K562 (cell line): ENCODE measurements around the gene ADCY5. TPM values are rescaled to one million over a fixed set of nuclear protein-coding genes. Genes with fewer than 3 reads are reported as not detected.

ENCODE experiments used
- ATAC-seq: fragments of 200-7000 bp; cut with Tn5 transposase; 3 replicates; pipeline ENCODE4 v1.9.1; 2020; ENCODE audit warnings: moderate library complexity
- BruUV-seq: library from RNA; stranded (reverse); fragments of 400-500 nt; replicated peaks from 2 replicates; lab custom pipeline; 2021; lab: Mats Ljungman, UMichigan
- CTCF ChIA-PET: fragments of 300-600 bp; formaldehyde crosslinking; extraction: SDS; loops from one replicate; lab custom pipeline; 2021; ENCODE audit warnings: low intra/inter-chr PET ratio; lab: Yijun Ruan, JAX
- POLR2A ChIA-PET: fragments of 300-600, 350-650 bp; sonication (Branson Sonifier 250); formaldehyde crosslinking; extraction: SDS; loops from one replicate; lab custom pipeline; 2021; ENCODE audit warnings: antibody characterized with exemption, inconsistent platforms; lab: Yijun Ruan, JAX
- DNase-seq, 4 experiments: peaks; one replicate each; pipeline versions ENCODE4 v3.0.0 to v3.0.0-alpha.2; 2011 to 2018; ENCODE audit warnings: low spot score in 3 of 4, mixed read lengths in 3 of 4; ENCODE audit errors: extremely low read depth in 1 of 4
- FAIRE-seq: peaks from 2 replicates; lab custom pipeline; 2011; peaks lifted over from hg19 to GRCh38; lab: Jason Lieb, UNC
- H2AFZ ChIP-seq: 2 replicates; pipeline ENCODE4 v1.6.0; 2011; ENCODE audit warnings: low read depth, low read length, control low read depth, inconsistent platforms
- H3K27ac ChIP-seq: fragments of 200-600 bp; 3 replicates; pipeline ENCODE4 v1.8.0; 2011; ENCODE audit warnings: low read depth, mild to moderate bottlenecking, control low read depth, inconsistent platforms, low read length, moderate library complexity, mixed read lengths; ENCODE audit errors: extremely low read depth
- H3K27me3 ChIP-seq, 2 experiments: fragments of 300-600 bp in 1 of 2; 2 replicates in 1 of 2; 3 replicates in 1 of 2; pipeline versions ENCODE4 v1.6.0 to v1.8.0; 2011; ENCODE audit warnings: inconsistent platforms in 2 of 2, low read length in 2 of 2, mild to moderate bottlenecking in 1 of 2, mixed read lengths in 1 of 2, moderate library complexity in 1 of 2; ENCODE audit not compliant: control insufficient read depth in 2 of 2, insufficient read depth in 2 of 2
- H3K36me3 ChIP-seq: fragments of 300-600 bp; 3 replicates; pipeline ENCODE4 v1.8.0; 2011; ENCODE audit warnings: mild to moderate bottlenecking, low read length, inconsistent platforms; ENCODE audit not compliant: control insufficient read depth, insufficient read depth
- H3K4me1 ChIP-seq, 2 experiments: fragments of 200-600 bp in 1 of 2; replicated peaks in 1 of 2; 2 replicates in 1 of 2; 3 replicates in 1 of 2; pipeline versions ENCODE4 v1.5.1 to v1.8.0; 2011; ENCODE audit warnings: inconsistent platforms in 2 of 2, low read length in 2 of 2, mild to moderate bottlenecking in 1 of 2, mixed read lengths in 1 of 2, moderate library complexity in 1 of 2; ENCODE audit not compliant: control insufficient read depth in 2 of 2, insufficient read depth in 2 of 2
- H3K4me2 ChIP-seq: 2 replicates; pipeline ENCODE4 v1.6.1; 2011; ENCODE audit warnings: low read length, control low read depth, inconsistent platforms, mixed read lengths; ENCODE audit not compliant: insufficient read depth
- H3K4me3 ChIP-seq: fragments of 200-600 bp; sonication (generic), shearing (Covaris generic); 2 replicates; pipeline ENCODE4 v1.5.1; 2016; ENCODE audit warnings: control low read depth, inconsistent platforms
- H3K79me2 ChIP-seq: fragments of 200-600 bp; 3 replicates; pipeline ENCODE4 v1.8.0; 2011; ENCODE audit warnings: low read length, inconsistent platforms; ENCODE audit not compliant: control insufficient read depth, insufficient read depth
- H3K9ac ChIP-seq, 2 experiments: 2 replicates each; pipeline versions ENCODE4 v1.6.0 to v1.6.1; 2011; ENCODE audit warnings: low read depth in 2 of 2, low read length in 2 of 2, control low read depth in 1 of 2, inconsistent platforms in 1 of 2, mild to moderate bottlenecking in 1 of 2, mixed read lengths in 1 of 2; ENCODE audit not compliant: insufficient read depth in 1 of 2
- H3K9me1 ChIP-seq: one replicate; pipeline ENCODE4 v1.6.0; 2011; ENCODE audit warnings: inconsistent platforms, mild to moderate bottlenecking, low read length, moderate library complexity; ENCODE audit not compliant: control insufficient read depth, insufficient read depth
- H3K9me3 ChIP-seq: replicated peaks from 2 replicates; pipeline ENCODE4 v1.5.1; 2011; ENCODE audit warnings: low read depth, low read length, inconsistent platforms; ENCODE audit not compliant: control insufficient read depth, insufficient read depth
- H4K20me1 ChIP-seq: replicated peaks from 2 replicates; pipeline ENCODE4 v1.6.1; 2011; ENCODE audit warnings: low read length, inconsistent platforms, mixed read lengths; ENCODE audit not compliant: control insufficient read depth, insufficient read depth
- EP300 ChIP-seq: IDR thresholded peaks from 2 replicates; pipeline ENCODE4 v1.6.1; 2012; ENCODE audit warnings: low read length, improper control_type of control experiment
- MTF1 ChIP-seq: fragments of 250-450 bp; sonication (Bioruptor Pico); IDR thresholded peaks from 2 replicates; pipeline ENCODE4 v1.9.0; 2021; ENCODE audit warnings: moderate library complexity, mild to moderate bottlenecking, inconsistent platforms, borderline replicate concordance
- NCOA2 ChIP-seq, 2 experiments: fragments of 450-650 bp; IDR thresholded peaks; 2 replicates each; pipeline ENCODE4 v1.6.1; 2018; ENCODE audit warnings: mild to moderate bottlenecking in 2 of 2, moderate library complexity in 1 of 2; ENCODE audit not compliant: partially characterized antibody in 2 of 2
- PHF8 ChIP-seq: fragments of 200-600 bp; sonication (generic); IDR thresholded peaks from 2 replicates; pipeline ENCODE4 v1.6.1; 2012; ENCODE audit warnings: mixed run types, mild to moderate bottlenecking, inconsistent platforms, low read length, moderate library complexity, borderline replicate concordance
- PURB ChIP-seq: sonication (generic); formaldehyde crosslinking; IDR thresholded peaks from 2 replicates; pipeline ENCODE4 v1.9.0; 2021; ENCODE audit warnings: low read depth, mild to moderate bottlenecking, missing genetic modification reagents
- TBL1XR1 ChIP-seq, 2 experiments: IDR thresholded peaks; 2 replicates each; pipeline ENCODE4 v1.6.1; 2012; ENCODE audit warnings: improper control_type of control experiment in 2 of 2, low read length in 2 of 2, mild to moderate bottlenecking in 1 of 2
- TRIM28 ChIP-seq: fragments of 450-650 bp; IDR thresholded peaks from 2 replicates; pipeline ENCODE4 v1.6.1; 2017
- UBTF ChIP-seq, 2 experiments: IDR thresholded peaks; 2 replicates each; pipeline ENCODE4 v1.6.1; 2012; ENCODE audit warnings: improper control_type of control experiment in 2 of 2, low read depth in 2 of 2, low read length in 2 of 2, borderline replicate concordance in 1 of 2
- XRCC4 ChIP-seq: IDR thresholded peaks from one replicate; pipeline ENCODE4 v1.6.1; 2011; ENCODE audit not compliant: insufficient read depth, insufficient read length; ENCODE audit errors: extremely low read depth
- ZNF124 ChIP-seq: sonication (generic); formaldehyde crosslinking; IDR thresholded peaks from 2 replicates; pipeline ENCODE4 v1.8.1; 2022; ENCODE audit warnings: missing genetic modification reagents
- ZNF134 ChIP-seq: fragments of 250-450 bp; sonication (Bioruptor Pico); conservative IDR thresholded peaks from 2 replicates; pipeline ENCODE4 v1.4.0; 2020
- ZNF143 ChIP-seq: sonication (generic); formaldehyde crosslinking; IDR thresholded peaks from 2 replicates; pipeline ENCODE4 v1.9.0; 2022; ENCODE audit warnings: mild to moderate bottlenecking, missing genetic modification reagents
- ZNF212 ChIP-seq: fragments of 450-650 bp; formaldehyde crosslinking; IDR thresholded peaks from 2 replicates; pipeline ENCODE4 v1.4.0; 2020; ENCODE audit warnings: mild to moderate bottlenecking
- ZNF384 ChIP-seq: IDR thresholded peaks from 2 replicates; pipeline ENCODE4 v1.6.1; 2012; ENCODE audit warnings: low read depth, low read length, improper control_type of control experiment
- ZNF507 ChIP-seq: conservative IDR thresholded peaks from 2 replicates; pipeline ENCODE4 v1.6.1; 2017; ENCODE audit warnings: missing genetic modification characterization, missing compliant biosample characterization
- ZNF764 ChIP-seq: fragments of 250-450 bp; sonication (Bioruptor Pico); IDR thresholded peaks from 2 replicates; pipeline ENCODE4 v1.4.0; 2020; ENCODE audit warnings: low read depth, mild to moderate bottlenecking, moderate library complexity
- WGBS: fragments of 100-300 bp; shearing (Covaris generic); methylation state at CpG from one replicate; pipeline ENCODE4 v1.1.6; 2016; ENCODE audit warnings: low coverage, mixed read lengths; ENCODE audit not compliant: insufficient coverage; ENCODE audit errors: missing lambda C conversion rate; 5-methylcytosine and 5-hydroxymethylcytosine counted together
- in situ Hi-C: fragments of 300-500 bp; cut with MboI; formaldehyde crosslinking; loops from 4 replicates; pipeline ENCODE4 v1.15.0; 2018; ENCODE audit warnings: inconsistent platforms, mixed read lengths
- intact Hi-C: fragments of 100-400 bp; cut with micrococcal nuclease; formaldehyde crosslinking; loops from 2 replicates; pipeline ENCODE4 v1.14.2; 2022
- polyA plus RNA-seq, 8 experiments: library from polyadenylated mRNA; depleted of rRNA in 4 of 8; stranded (reverse) in 5 of 8; unstranded in 3 of 8; fragments of >200 nt; fragmentation: Nextera tagmentation in 2 of 8; fragmentation: Illumina TruSeq in 1 of 8; extraction: Ambion mirVana in 2 of 8; extraction: Trizol in 1 of 8; gene quantifications; 2 replicates each; pipeline versions ENCODE4 v1.2.1 to v1.2.3, GENCODE V29; 2011 to 2014; ENCODE audit warnings: inconsistent platforms in 1 of 8, missing spikeins in 1 of 8
- total RNA-seq, 7 experiments: library from RNA; depleted of rRNA in 6 of 7; stranded (reverse); fragments of >200 nt in 6 of 7; fragmentation: Illumina TruSeq in 2 of 7; extraction: Trizol in 2 of 7; gene quantifications; 2 replicates each; pipeline versions ENCODE4 v1.2.1 to v1.2.3, GENCODE V29; 2011 to 2021; ENCODE audit warnings: low replicate concordance in 1 of 7

Gene ADCY5
- total and polyA plus RNA-seq, 9 of the 15 experiments (the other 6 are each of a cell fraction or from before 2014, with no cell fraction given) = under 0.01 TPM; not detected in 8

DNA sequence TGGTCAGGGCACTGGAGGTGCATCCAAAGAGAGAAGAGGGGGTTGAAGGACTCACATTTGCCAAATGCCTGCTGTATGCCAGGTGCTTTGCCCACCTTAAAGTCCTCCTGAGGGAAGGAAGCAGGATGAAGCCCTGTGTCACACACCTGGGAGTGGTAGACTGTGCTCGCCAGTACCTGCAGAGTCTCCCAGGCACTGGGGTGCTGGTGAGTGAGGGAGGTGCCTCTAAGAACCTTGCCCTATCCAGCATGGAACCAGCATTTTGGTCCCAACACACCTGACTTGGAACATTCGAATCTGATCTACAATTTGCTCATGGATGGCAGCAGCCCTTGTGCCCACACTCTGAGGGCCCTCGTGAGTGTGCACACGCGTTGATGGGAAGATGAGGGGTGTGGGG lies 170.4 kb downstream of the ADCY5 start:
- H4K20me1 ChIP-seq = no peaks in the 10 kb centered on the region
- in situ Hi-C loops (no loop called here), intact Hi-C loops (no loop called here)
- no peak overlapping the region for H3K27ac ChIP-seq
- ATAC-seq (no peak), FAIRE-seq (no peak), DNase-seq (peak in 1 of 4 experiments; percentile 0)
- ChIA-PET CTCF (no interaction called here), POLR2A (interaction anchor here (0.6 kb wide), 1 partner anchor 120 kb away, joined by 3 read pairs; no protein-coding TSS in a partner anchor)
- H3K4me2 ChIP-seq = no peak overlapping the region
- no peaks in the 10 kb centered on the region for H3K9me3 ChIP-seq
- H3K9ac ChIP-seq = no peak overlapping the region
- no peaks in the 10 kb centered on the region for H3K79me2 ChIP-seq
- H2AFZ ChIP-seq = no peak overlapping the region
- H3K27me3 ChIP-seq = no peaks in the 10 kb centered on the region
- H3K4me1 ChIP-seq = no peaks in the 10 kb centered on the region
- no peaks in the 10 kb centered on the region for H3K36me3 ChIP-seq
- no peak for TF ChIP-seq UBTF (IDR thresholded peaks at IDR 0.05; ENCODE audit: borderline replicate concordance in 1 of 2, low read depth in 2 of 2, low read length in 2 of 2)
- TF ChIP-seq PURB = no peak
- no peak for TF ChIP-seq MTF1 (CRISPR knock-in tag)
- TF ChIP-seq EP300 = no peak
- TF ChIP-seq ZNF384 = no peak
- TF ChIP-seq ZNF143 = no peak
- TF ChIP-seq ZNF507 (tag) = no peak
- TF ChIP-seq XRCC4 = no peak
- no peak for TF ChIP-seq ZNF212 (CRISPR knock-in tag)
- no peak for TF ChIP-seq ZNF764 (CRISPR knock-in tag)
- TF ChIP-seq NCOA2 (IDR thresholded peaks at IDR 0.05; ENCODE audit: partially characterized antibody in 2 of 2) = no peak
- TF ChIP-seq TRIM28 = no peak
- TF ChIP-seq PHF8 = no peak
- no peak for TF ChIP-seq ZNF124 (CRISPR knock-in tag)
- TF ChIP-seq ZNF134 (CRISPR knock-in tag) = no peak
- TF ChIP-seq TBL1XR1 (IDR thresholded peaks at IDR 0.05; ENCODE audit: low read length in 2 of 2) = no peak
- BruUV-seq = no TSS peak
- no peaks in the 10 kb centered on the region for H3K9me1 ChIP-seq
- H3K4me3 ChIP-seq = no peak overlapping the region
- 8% methylated on average over 5 of the region's 5 CpGs for WGBS
